Activated CD4-positive, alpha-beta T cell treated with anti-CD3 and anti-CD28 coated beads, Interleukin-10, Interleukin-2, amounts not matched to agents 100 ng/mL and 50 ng/mL, durations not matched to agents 16 hours and 8 hours (primary cell): ENCODE data around the gene GTF3C1.

Experiments used
- DNase-seq: peaks from one replicate; pipeline ENCODE4 v3.0.0-alpha.2; 2020

The GTF3C1 gene

DNA sequence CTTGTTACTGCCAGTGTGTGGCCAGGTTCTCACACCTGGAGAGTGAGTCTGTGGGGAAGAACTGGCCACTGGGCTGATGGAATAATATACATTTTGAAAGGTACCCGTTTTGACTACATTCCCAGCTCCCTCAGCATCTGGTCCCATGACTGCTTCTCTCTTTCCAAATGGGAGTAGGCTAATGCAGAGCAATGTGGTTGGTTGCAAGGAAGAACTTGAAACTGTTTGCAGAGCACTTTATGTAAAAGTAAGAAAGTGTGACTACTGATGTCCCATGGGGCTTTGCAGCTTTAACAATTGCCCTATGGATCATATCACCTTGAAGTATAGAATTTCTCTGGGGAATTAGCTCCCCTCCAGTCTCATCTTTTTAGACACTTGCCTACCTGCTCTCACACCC is 9.2 kb upstream of the GTF3C1 start:
- no peak for DNase-seq

- no peak for DNase-seq
Observed at GRCh38 chr16:27558434-27558833, 8.7 kb upstream of the GTF3C1 start.

GRCh38 chr16:27556471-27556870 is 6.8 kb upstream of the GTF3C1 start:
- DNase-seq, result no peak

GRCh38 chr16:27551036-27551435 is 1.3 kb upstream of the GTF3C1 start:
- no peak for DNase-seq

GRCh38 chr16:27550582-27550920 is 838 bp upstream of the GTF3C1 start:
- DNase-seq, result no peak

GRCh38 chr16:27549464-27549745 is 308 bp downstream of the GTF3C1 start:
- no peak for DNase-seq

- no peak for DNase-seq
Observed at GRCh38 chr16:27547851-27548250, 1.9 kb downstream of the GTF3C1 start.

- peak; percentile 47 for DNase-seq
Observed at GRCh38 chr16:27547134-27547533, 2.6 kb downstream of the GTF3C1 start.

DNA sequence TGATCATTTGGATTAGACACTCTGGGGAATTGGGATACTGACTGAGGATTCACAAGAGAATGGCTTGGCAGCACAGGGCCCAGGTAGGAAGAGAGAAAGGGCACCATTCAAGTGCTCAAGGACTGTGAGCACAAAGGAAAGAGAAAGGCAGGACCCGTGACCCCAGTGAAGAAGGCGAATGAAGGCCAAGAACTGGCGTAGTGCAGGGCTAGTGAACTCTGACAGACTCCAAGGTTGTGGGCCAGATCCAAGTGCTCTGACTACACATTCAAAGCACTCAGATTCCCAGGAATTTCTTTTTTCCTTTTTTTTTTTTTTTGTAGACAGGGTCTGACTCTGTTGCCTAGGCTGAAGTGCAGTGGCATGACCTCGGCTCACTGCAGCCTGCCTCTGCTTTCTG is 5.0 kb downstream of the GTF3C1 start:
- no peak for DNase-seq

- no peak for DNase-seq
Observed at GRCh38 chr16:27543801-27544200, 5.9 kb downstream of the GTF3C1 start.

- no peak for DNase-seq
Observed at GRCh38 chr16:27539636-27540035, 10.1 kb downstream of the GTF3C1 start.

GRCh38 chr16:27539120-27539519 is 10.6 kb downstream of the GTF3C1 start:
- peak; percentile 54 for DNase-seq

DNA sequence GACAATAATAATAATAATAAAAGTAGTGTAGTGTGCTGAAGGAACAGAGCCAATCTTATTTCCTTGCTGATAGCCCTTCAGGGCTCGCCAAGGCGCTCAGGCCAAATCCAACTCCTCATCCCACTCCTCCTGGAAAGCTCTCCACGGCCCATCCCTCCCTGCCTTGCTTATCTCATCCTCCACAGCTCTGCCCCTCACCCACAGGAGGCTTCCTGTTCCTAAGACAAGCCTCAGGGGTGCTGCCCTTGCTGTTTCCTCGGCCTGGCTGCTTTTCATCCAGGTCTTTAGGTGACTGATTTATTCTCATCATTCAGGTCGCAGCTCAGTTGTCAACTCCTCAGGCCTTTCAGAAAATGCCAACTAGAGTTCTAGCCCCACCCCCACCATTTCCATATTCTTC is 11.2 kb downstream of the GTF3C1 start:
- no peak for DNase-seq

DNA sequence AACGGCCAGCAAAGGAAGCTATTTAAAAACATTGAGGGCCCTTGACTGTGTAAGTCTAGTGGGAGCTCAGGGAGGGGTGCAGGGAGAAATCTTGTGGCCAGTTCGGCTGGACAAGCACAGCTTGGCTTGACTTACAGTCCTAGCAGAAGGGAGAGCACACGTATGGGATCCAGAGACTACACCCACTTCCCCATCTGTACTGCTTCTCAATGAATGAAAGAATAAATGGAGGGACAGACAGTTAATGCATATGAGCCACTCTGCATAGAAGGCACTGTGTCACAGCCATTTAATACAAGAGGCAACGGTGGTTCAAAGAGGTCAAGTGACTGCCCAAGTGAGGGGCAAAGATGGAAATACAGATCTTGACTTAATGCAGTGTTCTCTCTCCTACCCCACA is 15.5 kb downstream of the GTF3C1 start:
- no peak for DNase-seq

GRCh38 chr16:27531826-27532800 is 17.6 kb downstream of the GTF3C1 start:
- no peak for DNase-seq

GRCh38 chr16:27531186-27531585 is 18.5 kb downstream of the GTF3C1 start:
- DNase-seq, result no peak

- DNase-seq, result no peak
Observed at GRCh38 chr16:27529962-27530361, 19.8 kb downstream of the GTF3C1 start.

DNA sequence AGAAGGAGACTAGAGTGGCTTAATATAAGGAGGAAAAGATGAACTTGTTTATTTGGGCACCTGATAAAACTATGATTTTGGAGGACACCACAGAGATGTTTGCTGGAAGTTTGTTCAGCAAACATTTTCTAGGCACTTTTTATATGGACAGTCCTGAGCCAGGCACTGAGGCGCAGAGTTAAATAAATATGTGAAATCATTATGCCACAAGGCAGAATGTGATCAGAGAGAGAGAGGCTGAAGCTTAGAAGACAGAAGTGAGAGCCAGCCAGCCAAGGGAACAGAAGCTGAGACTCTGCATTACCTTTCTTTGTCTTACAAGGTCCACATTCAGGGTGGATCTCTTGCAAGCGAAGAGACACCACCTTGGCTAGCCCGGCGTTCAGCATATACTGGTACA is 21.4 kb downstream of the GTF3C1 start:
- no peak for DNase-seq

- no peak for DNase-seq
Observed at GRCh38 chr16:27526180-27526579, 23.5 kb downstream of the GTF3C1 start.

DNA sequence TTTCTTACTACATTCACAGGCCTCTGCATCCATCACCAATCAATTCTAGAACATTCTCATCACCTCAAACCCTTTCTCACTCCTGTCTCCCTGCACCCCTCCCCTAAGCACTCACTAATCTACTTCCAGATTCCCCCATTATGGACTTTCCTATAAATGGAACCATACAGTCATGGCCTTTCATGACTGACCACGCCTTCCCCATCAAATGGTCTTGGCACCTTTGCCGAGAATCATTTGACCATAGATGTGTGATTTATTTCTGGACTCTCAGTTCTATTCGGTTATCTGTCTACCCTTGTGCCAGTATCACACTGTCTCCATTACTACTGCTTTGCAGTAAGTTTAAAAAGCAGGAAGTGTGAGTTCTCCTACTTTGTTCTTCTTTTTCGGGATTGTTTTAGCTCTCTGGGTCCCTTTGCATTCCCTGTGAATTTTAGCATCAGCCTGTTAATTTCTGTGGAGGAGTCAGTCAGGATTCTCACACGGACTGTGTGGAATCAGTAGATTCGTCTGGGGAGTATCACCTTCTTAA is 27.5 kb downstream of the GTF3C1 start:
- no peak for DNase-seq

DNA sequence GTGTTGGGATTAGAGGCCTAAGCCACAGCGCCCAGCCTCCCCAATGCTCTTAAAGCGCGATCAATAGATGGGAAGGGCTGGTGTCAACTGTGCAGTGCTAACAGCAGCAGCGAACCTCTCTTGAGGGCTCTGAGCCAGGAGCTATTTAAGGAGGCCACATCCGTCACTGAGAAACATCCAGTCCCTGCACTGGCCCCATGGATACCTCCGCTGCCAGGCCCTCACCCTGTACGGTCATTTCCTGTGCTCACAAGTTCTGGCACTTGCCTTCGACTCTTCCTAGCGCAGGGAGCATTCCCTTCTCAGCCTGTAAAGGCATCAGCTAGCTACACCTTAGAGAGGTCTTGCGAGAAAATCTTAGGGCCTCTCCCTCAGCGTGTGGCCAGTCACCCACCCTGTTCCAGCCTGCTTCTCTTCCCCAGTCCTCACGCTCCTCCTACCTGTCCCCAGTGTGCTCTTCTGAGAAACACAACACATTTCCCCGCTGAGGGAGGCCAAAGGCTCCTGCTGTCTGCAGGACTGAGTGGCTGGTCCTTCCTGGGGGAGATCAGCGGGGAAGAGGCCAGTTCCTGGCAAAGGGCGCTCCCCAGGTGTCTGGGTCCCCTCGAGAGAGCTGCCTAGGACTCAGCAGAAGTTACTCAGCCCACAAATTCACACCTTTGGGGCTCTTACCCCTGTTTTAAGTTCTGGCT is 28.6 kb downstream of the GTF3C1 start:
- no peak for DNase-seq

DNA sequence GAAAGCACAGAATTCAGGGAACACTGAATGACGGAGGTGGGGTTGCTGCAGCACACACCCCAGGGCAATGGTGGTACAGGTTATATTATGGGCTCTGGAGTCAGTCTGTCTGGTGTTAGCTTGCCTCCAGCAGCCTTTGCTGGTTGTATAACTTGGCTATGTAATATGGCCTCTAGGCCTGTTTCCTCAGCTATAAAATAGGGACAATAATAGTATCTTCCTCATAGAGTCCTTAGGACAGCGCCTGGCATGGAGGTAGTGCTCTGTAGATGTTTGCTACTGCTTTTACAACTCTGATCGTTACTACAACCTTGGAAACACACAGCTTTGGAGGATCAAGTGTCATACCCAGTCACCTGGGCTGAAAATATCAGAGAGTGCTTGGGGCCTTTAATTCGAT is 31.5 kb downstream of the GTF3C1 start:
- DNase-seq, result no peak

GRCh38 chr16:27517664-27518063 is 32.0 kb downstream of the GTF3C1 start:
- no peak for DNase-seq

DNA sequence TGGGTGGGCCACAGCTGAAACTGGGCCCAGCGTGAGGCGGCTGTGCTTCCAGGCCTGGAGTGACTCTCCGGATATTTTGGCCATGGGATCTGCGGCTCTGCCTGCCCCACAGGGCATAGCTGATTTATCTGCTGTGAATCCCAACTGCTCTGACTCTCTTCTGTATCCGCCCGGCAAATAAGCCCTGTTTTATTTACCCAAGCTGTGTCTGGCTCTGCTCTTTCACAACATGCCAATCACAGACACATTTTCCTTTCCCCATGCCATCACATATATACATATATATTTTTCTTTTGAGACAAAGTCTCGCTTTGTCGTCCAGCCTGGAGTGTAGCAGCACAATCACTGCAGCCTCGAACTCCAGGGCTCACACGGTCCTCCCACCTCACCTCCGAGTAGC is 33.3 kb downstream of the GTF3C1 start:
- DNase-seq, result no peak
